Adrenal gland (tissue), 12 donors: ENCODE data around the gene TAF11L2. TPM values are rescaled to one million over a fixed set of nuclear protein-coding genes. Genes with fewer than 3 reads are reported as not detected.
"Not testable (repeated sequence)": the region's sequence is repeated elsewhere in the genome, so short reads cannot be mapped to it uniquely, and the experiment has no call there.

Source experiments
- DNase-seq, 7 donors: peaks; one replicate each; pipeline ENCODE4 v3.0.0-alpha.2; 2019 to 2020
- H3K27ac ChIP-seq, 5 donors: fragments of 200-600 bp; sonication (generic) in 4 of 5; 1 replicate in 3 of 5; 2 replicates in 2 of 5; pipeline versions ENCODE4 v1.5.1 to v1.8.0; 2016 to 2020; ENCODE audit warnings: mild to moderate bottlenecking in 1 of 5
- H3K27me3 ChIP-seq: fragments of 200-600 bp; 2 replicates; pipeline ENCODE4 v1.8.0; 2021
- H3K36me3 ChIP-seq, 2 donors: fragments of 200-600 bp; replicated peaks in 1 of 2; 1 replicate in 1 of 2; 2 replicates in 1 of 2; pipeline versions ENCODE4 v1.5.1 to v1.8.0; 2018 to 2022
- H3K4me1 ChIP-seq, 2 donors: fragments of 200-600 bp; replicated peaks in 1 of 2; 1 replicate in 1 of 2; 2 replicates in 1 of 2; pipeline versions ENCODE4 v1.5.1 to v1.8.0; 2018 to 2021
- H3K4me3 ChIP-seq, 4 donors: fragments of 200-600 bp; sonication (generic) in 3 of 4; one replicate each; pipeline ENCODE4 v1.5.1; 2016 to 2018
- H3K9me3 ChIP-seq, 3 donors: fragments of 200-600 bp; sonication (generic) in 1 of 3; replicated peaks in 1 of 3; 1 replicate in 2 of 3; 2 replicates in 1 of 3; pipeline versions ENCODE4 v1.5.1 to v1.8.0; 2016 to 2021
- WGBS, 4 donors: extraction: QIAGEN DNeasy Blood & Tissue Kit in 2 of 4; methylation state at CpG; one replicate each; pipeline versions ENCODE4 v1.1.5 to v1.1.7; 2013 to 2017; 5-methylcytosine and 5-hydroxymethylcytosine counted together
- intact Hi-C, 2 donors: fragments of 100-400 bp; cut with DNase I; formaldehyde crosslinking; loops; one replicate each; pipeline versions ENCODE4 v1.14.1 to v1.15.0; 2022 to 2023
- polyA plus RNA-seq, 3 donors: library from polyadenylated mRNA; stranded (reverse); fragments of 200-250 nt in 2 of 3; fragments of 350-450 nt in 1 of 3; fragmentation: Illumina TruSeq in 1 of 3; extraction: RNeasy Lipid Tissue Mini Kit (QIAGEN cat#74804) in 1 of 3; gene quantifications; one replicate each; pipeline ENCODE4 v1.2.3, GENCODE V29; 2013 to 2014
- small RNA-seq, 2 donors: library from RNA; depleted of rRNA; stranded (forward); fragments of <200 nt; gene quantifications; one replicate each; pipeline ENCODE3, GENCODE V24; 2016
- total RNA-seq, 9 donors: library from RNA; depleted of rRNA in 4 of 9; stranded (reverse); fragments of >200 nt in 4 of 9; fragments of 120-200 nt in 1 of 9; fragmentation: NEBNext Ultra II Directional in 1 of 9; extraction: Animal tissue kit (Norgen Biotek cat#: 25700) in 1 of 9; gene quantifications; one replicate each; pipeline versions ENCODE4 v1.1.0 to v1.2.4, GENCODE V29; 2013 to 2023
- donor health status: healthy with polysubstance abuse.
- donor health status: Bipolar disorder and iron deficiency.
- donor health status: DM: yes; HTN: yes; CAD: no.
- donor health status: DM: no; HTN: no; CAD: no.
- donor health status: DM: no; HTN: no; CAD: no.
- donor health status: DM: yes; HTN: yes; CAD: no.

The TAF11L2 gene
- total and polyA plus RNA-seq, 12 donors: not detected

GRCh38 chr5:17526504-17526903 lies 28.5 kb downstream of the TAF11L2 start:
- H3K4me3 ChIP-seq, H3K4me1 ChIP-seq, intact Hi-C loops, H3K27ac ChIP-seq, H3K27me3 ChIP-seq, H3K9me3 ChIP-seq, H3K36me3 ChIP-seq: not testable (repeated sequence)
- 86 to 88% (median 87%) methylated on average over 9 to 17 of the region's 17 CpGs for WGBS, 4 donors
- DNase-seq: peak; percentile 12 to 72 (median 34)

- H3K9me3 ChIP-seq, H3K27ac ChIP-seq, H3K4me3 ChIP-seq, intact Hi-C loops, H3K36me3 ChIP-seq, H3K27me3 ChIP-seq, DNase-seq, H3K4me1 ChIP-seq: not testable (repeated sequence)
- no CpG with 5 or more reads among the region's 15 CpGs for whole genome bisulfite sequencing, 4 donors
These were observed 30.3 kb downstream of the TAF11L2 start, which contains the start of gene TAF11L6 for GRCh38 chr5:17528369-17528768. TAF11L6 (plus strand) TSS chr5:17528669.

Small RNA genes within 50 kb of the gene (small RNA-seq; reads per million reads assigned to genes)
- 0 reads per million in 2 donors for gene AC106774.3

Other genes with a start within 250 kb of the TAF11L2 start
- gene TAF11L3, start 20.1 kb downstream of the TAF11L2 start, total RNA-seq: not detected
- gene TAF11L3, start 20.1 kb downstream of the TAF11L2 start, polyA plus RNA-seq: not detected
- not detected for gene TAF11L4, start 23.6 kb downstream of the TAF11L2 start, total RNA-seq
- gene TAF11L4, start 23.6 kb downstream of the TAF11L2 start, polyA plus RNA-seq: not detected
- gene TAF11L5, start 27.0 kb downstream of the TAF11L2 start, total RNA-seq: not detected
- not detected for gene TAF11L5, start 27.0 kb downstream of the TAF11L2 start, polyA plus RNA-seq
- gene TAF11L6, start 30.4 kb downstream of the TAF11L2 start, total RNA-seq: not detected
- gene TAF11L6, start 30.4 kb downstream of the TAF11L2 start, polyA plus RNA-seq: not detected
- gene TAF11L7, start 87.5 kb downstream of the TAF11L2 start, total RNA-seq: not detected
- not detected for gene TAF11L7, start 87.5 kb downstream of the TAF11L2 start, polyA plus RNA-seq
- not detected for gene TAF11L8, start 92.7 kb downstream of the TAF11L2 start, total RNA-seq
- gene TAF11L8, start 92.7 kb downstream of the TAF11L2 start, polyA plus RNA-seq: not detected
- gene TAF11L9, start 96.2 kb downstream of the TAF11L2 start, total RNA-seq: not detected
- not detected for gene TAF11L9, start 96.2 kb downstream of the TAF11L2 start, polyA plus RNA-seq
- not detected for gene TAF11L10, start 99.6 kb downstream of the TAF11L2 start, total RNA-seq
- not detected for gene TAF11L10, start 99.6 kb downstream of the TAF11L2 start, polyA plus RNA-seq
- not detected for gene TAF11L11, start 106.0 kb downstream of the TAF11L2 start, total RNA-seq
- gene TAF11L11, start 106.0 kb downstream of the TAF11L2 start, polyA plus RNA-seq: not detected
- gene TAF11L12, start 112.2 kb downstream of the TAF11L2 start, total RNA-seq: not detected
- not detected for gene TAF11L12, start 112.2 kb downstream of the TAF11L2 start, polyA plus RNA-seq
- not detected for gene TAF11L13, start 133.9 kb downstream of the TAF11L2 start, total RNA-seq
- not detected for gene TAF11L13, start 133.9 kb downstream of the TAF11L2 start, polyA plus RNA-seq
- gene TAF11L14, start 136.2 kb downstream of the TAF11L2 start, total RNA-seq: not detected
- not detected for gene TAF11L14, start 136.2 kb downstream of the TAF11L2 start, polyA plus RNA-seq